PFSK-1 (cell line): Measurements from ENCODE around the gene IKZF3.

ENCODE experiments used
- FOXP2 ChIP-seq: optimal IDR thresholded peaks from 2 replicates; pipeline ENCODE3; 2011; ENCODE audit warnings: borderline replicate concordance, control low read depth, inconsistent platforms; ENCODE audit not compliant: insufficient read depth; ENCODE audit errors: extremely low read length, extremely low read depth
- POLR2AphosphoS5 ChIP-seq: IDR thresholded peaks from 2 replicates; pipeline ENCODE4 v1.6.1; 2012; ENCODE audit warnings: low read depth, mild to moderate bottlenecking, control low read depth, low read length, moderate library complexity

- TF ChIP-seq FOXP2 (no peak), POLR2AphosphoS5 (no peak)
These were observed 72.8 kb downstream of the IKZF3 start for GRCh38 chr17:39791111-39791992.
